ENCODE measurements around the gene ACP4.
"Not testable (repeated sequence)": the region's sequence is repeated elsewhere in the genome, so short reads cannot be mapped to it uniquely, and the experiment has no call there.

ACP4 gene

GRCh38 chr19:50790396-50790795 lies at the start of gene ACP4:
Gene ACP4 (plus strand): TSS chr19:50790415. CDS start chr19:50790415, 0 bp downstream.
- Histone ChIP-seq H3K27me3 (peaks cover 0 to 15% of the 10 kb centered on the region in 2 donors), H3K4me1 (peaks cover 0 to 6% (median 0%) of the 10 kb centered on the region in 4 donors), H3K9me3 (no peaks in the 10 kb centered on the region), H3K36me3 (peaks cover 0 to 4% (median 0%) of the 10 kb centered on the region in 3 donors), H3K27ac (no peak within 1 kb of the TSS), H3K4me3 (no peak within 1 kb of the TSS)
- intact Hi-C loops (cut with DNase I; ENCODE audit: low total_unique reads) = no loop called here
- no peak for DNase-seq
- no peak for TF ChIP-seq CTCF (IDR thresholded peaks at IDR 0.05)

DNA sequence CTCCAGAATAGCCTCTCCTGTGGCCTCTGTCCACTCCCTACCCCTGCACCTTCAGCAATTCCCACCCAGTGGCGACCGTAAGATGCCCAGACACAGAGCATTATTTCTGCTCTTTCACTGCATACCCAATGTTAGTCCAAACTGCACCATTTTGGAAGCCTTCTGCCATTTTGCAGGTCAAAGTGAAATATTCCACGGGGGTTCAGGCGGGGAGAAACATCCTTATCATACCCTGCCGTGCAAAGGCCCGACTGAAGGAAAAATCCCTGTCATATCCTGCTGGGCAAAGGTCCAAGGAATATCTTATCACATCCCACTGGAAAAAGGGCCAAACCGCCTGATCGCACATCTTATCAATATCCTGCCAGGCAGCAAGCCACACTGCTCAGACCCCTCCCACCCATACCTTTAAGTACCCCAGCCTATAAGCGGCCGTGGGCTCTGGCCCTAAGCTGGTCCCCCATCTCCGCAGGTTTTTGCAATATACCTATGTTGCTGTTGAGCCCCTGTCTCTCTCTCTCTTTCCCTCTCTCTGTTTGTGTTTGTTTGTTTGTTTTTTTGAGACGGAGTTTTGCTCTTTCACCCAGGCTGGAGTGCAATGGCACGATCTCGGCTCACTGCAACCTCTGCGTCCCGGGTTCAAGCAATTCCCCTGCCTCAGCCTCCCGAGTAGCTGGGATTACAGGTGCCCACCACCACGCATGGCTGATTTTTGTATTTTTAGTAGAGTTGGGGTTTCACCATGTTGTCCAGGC lies 48.9 kb upstream of the ACP4 start:
- Histone ChIP-seq H3K9me3 (no peaks in the 10 kb centered on the region), H3K27ac (no peak overlapping the region), H3K4me1 (no peaks in the 10 kb centered on the region), H3K4me3 (no peak overlapping the region), H3K36me3 (no peaks in the 10 kb centered on the region), H3K27me3 (peaks cover 0 to 31% of the 10 kb centered on the region in 2 donors)
- DNase-seq = no peak
- intact Hi-C loops (cut with DNase I; ENCODE audit: low total_unique reads) = no loop called here
- no peak for TF ChIP-seq CTCF (IDR thresholded peaks at IDR 0.05)

DNA sequence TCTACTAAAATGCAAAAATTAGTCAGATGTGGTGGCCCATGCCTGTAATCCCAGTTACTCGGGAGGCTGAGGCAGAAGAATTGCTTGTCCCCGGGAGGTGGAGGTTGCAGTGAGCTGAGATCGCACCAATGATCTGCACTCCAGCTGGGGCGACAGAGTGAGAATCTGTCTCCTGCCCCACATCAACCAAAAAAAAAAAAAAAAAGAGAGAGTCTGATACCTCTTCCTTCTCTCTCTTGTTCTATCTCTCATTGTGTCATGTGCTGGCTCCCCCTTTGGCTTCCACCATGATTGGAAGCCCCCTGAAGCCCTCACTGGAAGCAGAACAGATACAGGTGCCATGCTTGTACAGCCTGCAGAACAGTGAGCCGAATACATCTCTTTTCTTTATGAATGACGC lies 46.7 kb upstream of the ACP4 start:
- intact Hi-C loops (cut with DNase I; ENCODE audit: low total_unique reads) = no loop called here
- no peak for DNase-seq
- Histone ChIP-seq H3K27me3 (peaks cover 0 to 34% of the 10 kb centered on the region in 2 donors), H3K36me3 (no peaks in the 10 kb centered on the region), H3K4me1 (no peaks in the 10 kb centered on the region), H3K9me3 (no peaks in the 10 kb centered on the region), H3K4me3 (no peak overlapping the region), H3K27ac (no peak overlapping the region)
- no peak for TF ChIP-seq CTCF (IDR thresholded peaks at IDR 0.05)

DNA sequence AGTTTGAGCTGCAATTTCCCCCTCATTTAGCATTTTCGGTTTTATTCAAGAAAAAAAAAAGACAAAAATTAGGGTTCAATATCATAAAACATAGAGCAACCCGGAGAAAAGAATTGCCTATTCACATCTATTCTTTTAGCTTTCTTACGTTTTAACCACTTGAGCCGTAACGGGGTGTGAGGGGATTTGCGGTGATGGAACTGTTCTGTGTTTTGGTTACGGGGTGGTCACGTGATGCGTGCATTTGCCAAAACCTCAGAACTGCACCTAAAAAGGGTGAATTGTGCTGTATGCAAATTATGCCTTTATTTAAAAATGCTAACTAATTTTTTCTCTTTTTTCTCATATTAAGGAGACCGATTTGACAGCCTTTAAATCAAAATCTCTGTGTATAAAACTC lies 45.0 kb upstream of the ACP4 start:
- intact Hi-C loops (cut with DNase I; ENCODE audit: low total_unique reads) = no loop called here
- Histone ChIP-seq H3K27ac (no peak overlapping the region), H3K27me3 (peaks cover 0 to 24% of the 10 kb centered on the region in 2 donors), H3K4me3 (no peak overlapping the region), H3K4me1 (no peaks in the 10 kb centered on the region), H3K36me3 (no peaks in the 10 kb centered on the region), H3K9me3 (no peaks in the 10 kb centered on the region)
- no peak for TF ChIP-seq CTCF (IDR thresholded peaks at IDR 0.05)
- no peak for DNase-seq

DNA sequence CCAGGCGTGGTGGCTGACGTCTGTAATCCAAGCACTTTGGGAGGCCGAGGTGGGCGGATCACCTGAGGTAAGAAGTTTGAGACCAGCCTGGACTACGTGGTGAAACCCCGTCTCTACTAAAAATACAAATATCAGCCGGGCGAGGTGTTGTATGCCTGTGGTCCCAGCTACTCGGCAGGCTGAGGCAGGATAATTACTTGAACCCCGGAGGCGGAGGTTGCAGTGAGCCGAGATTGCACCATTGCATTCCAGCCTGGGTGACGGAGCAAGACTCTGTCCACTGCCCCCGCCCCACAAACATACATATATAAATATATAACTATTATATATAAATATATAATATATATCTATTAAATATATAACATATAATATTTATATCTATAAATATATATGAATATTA lies 43.1 kb upstream of the ACP4 start:
- H3K36me3 ChIP-seq; H3K4me1 ChIP-seq; H3K9me3 ChIP-seq; DNase-seq; intact Hi-C loops (cut with DNase I; ENCODE audit: low total_unique reads); H3K27ac ChIP-seq; H3K4me3 ChIP-seq: not testable (repeated sequence)
- H3K27me3 ChIP-seq = peaks cover 0 to 14% of the 10 kb centered on the region in 2 donors

- H3K27me3 ChIP-seq = peaks cover 0 to 21% of the 10 kb centered on the region in 2 donors
- intact Hi-C loops (cut with DNase I; ENCODE audit: low total_unique reads) = no loop called here
- no peak overlapping the region for H3K4me3 ChIP-seq
- H3K36me3 ChIP-seq = no peaks in the 10 kb centered on the region
- no peaks in the 10 kb centered on the region for H3K4me1 ChIP-seq
- no peak for TF ChIP-seq CTCF (IDR thresholded peaks at IDR 0.05)
- DNase-seq = no peak
- H3K9me3 ChIP-seq = no peaks in the 10 kb centered on the region
- H3K27ac ChIP-seq = no peak overlapping the region
Measured at GRCh38 chr19:50749490-50749889, 40.7 kb upstream of the ACP4 start.

Measured in tibial artery (tissue), 4 donors.